CD4-positive, alpha-beta T cell (primary cell): ENCODE measurements around the gene PRRC2B. TPM values are rescaled to one million over a fixed set of nuclear protein-coding genes. Genes with fewer than 3 reads are reported as not detected.

Source experiments
- ATAC-seq: fragments of 200-7000 bp; cut with Tn5 transposase; one replicate; pipeline ENCODE4 v1.10.0; 2022; ENCODE audit warnings: mild to moderate bottlenecking; ENCODE audit not compliant: poor library complexity
- CTCF ChIA-PET: fragments of 350-600 bp; sonication (Branson Sonifier 250); formaldehyde crosslinking; loops from one replicate; lab custom pipeline; 2021; ENCODE audit warnings: antibody characterized with exemption, inconsistent platforms; lab: Charles Lee
- POLR2A ChIA-PET: fragments of 350-600 bp; sonication (Branson Sonifier 250); formaldehyde crosslinking; loops from one replicate; lab custom pipeline; 2021; ENCODE audit warnings: antibody characterized with exemption, inconsistent platforms; lab: Charles Lee
- DNase-seq, 14 experiments: peaks; one replicate each; pipeline ENCODE4 v3.0.0-alpha.2; 2013 to 2020; ENCODE audit warnings: mixed read lengths in 2 of 14
- H3K27ac ChIP-seq, 2 donors: one replicate each; pipeline versions ENCODE4 v1.5.1 to v1.7.0; 2013; ENCODE audit warnings: low read length in 2 of 2, low read depth in 1 of 2, mild to moderate bottlenecking in 1 of 2
- H3K27me3 ChIP-seq, 2 experiments: 1 replicate in 1 of 2; 2 replicates in 1 of 2; pipeline versions ENCODE4 v1.6.1 to v1.7.0; 2013; ENCODE audit warnings: low read length in 2 of 2, control low read depth in 1 of 2, mild to moderate bottlenecking in 1 of 2, moderate library complexity in 1 of 2; ENCODE audit not compliant: insufficient read depth in 2 of 2, control insufficient read depth in 1 of 2
- H3K36me3 ChIP-seq: one replicate; pipeline ENCODE4 v1.6.1; 2013; ENCODE audit warnings: low read length, control low read depth; ENCODE audit not compliant: insufficient read depth
- H3K4me1 ChIP-seq: one replicate; pipeline ENCODE4 v1.6.1; 2013; ENCODE audit warnings: low read length, control low read depth; ENCODE audit not compliant: insufficient read depth
- H3K4me3 ChIP-seq: one replicate; pipeline ENCODE4 v1.5.1; 2013; ENCODE audit warnings: mild to moderate bottlenecking, low read length, moderate library complexity
- H3K9me3 ChIP-seq, 2 experiments: 1 replicate in 1 of 2; 2 replicates in 1 of 2; pipeline versions ENCODE4 v1.6.1 to v1.7.0; 2013; ENCODE audit warnings: low read length in 2 of 2, mild to moderate bottlenecking in 2 of 2, control low read depth in 1 of 2, moderate library complexity in 1 of 2; ENCODE audit not compliant: control insufficient read depth in 1 of 2, insufficient read depth in 1 of 2
- H3K27ac Mint-ChIP-seq: one replicate; pipeline ENCODE4 v1.8.0; 2020; ENCODE audit warnings: mixed read lengths
- H3K27me3 Mint-ChIP-seq: one replicate; pipeline ENCODE4 v1.8.0; 2021; ENCODE audit warnings: mixed read lengths
- H3K36me3 Mint-ChIP-seq: one replicate; pipeline ENCODE4 v1.8.0; 2021; ENCODE audit warnings: low read depth, mixed read lengths
- H3K4me1 Mint-ChIP-seq: one replicate; pipeline ENCODE4 v1.8.0; 2021; ENCODE audit warnings: low read depth, mixed read lengths
- H3K4me3 Mint-ChIP-seq: one replicate; pipeline ENCODE4 v1.8.0; 2020; ENCODE audit warnings: mild to moderate bottlenecking, mixed read lengths
- H3K9me3 Mint-ChIP-seq: one replicate; pipeline ENCODE4 v1.8.0; 2020; ENCODE audit warnings: mixed read lengths
- CTCF ChIP-seq: fragments of 200-600 bp; IDR thresholded peaks from one replicate; pipeline ENCODE4 v1.8.0; 2022; ENCODE audit warnings: antibody characterized with exemption, mild to moderate bottlenecking
- intact Hi-C, 2 experiments: fragments of 100-400 bp; cut with DNase I in 1 of 2; cut with micrococcal nuclease in 1 of 2; formaldehyde crosslinking; loops; one replicate each; pipeline versions ENCODE4 v1.15.1 to v1.9.0; 2023 to 2025; cut with DNase I, micrococcal nuclease
- total RNA-seq, 174 experiments: library from RNA in 2 of 174; stranded (reverse) in 2 of 174; gene quantifications; one replicate each; pipeline ENCODE4 v1.2.3 and lab custom pipeline; 2021 to 2026

PRRC2B gene
- total RNA-seq, 2 experiments from 2014 or later: 256 to 268 TPM

GRCh38 chr9:131436865-131437271 is 43.0 kb downstream of the PRRC2B start:
- Mint-ChIP-seq H3K4me3 (no peak overlapping the region), H3K9me3 (no peaks in the 10 kb centered on the region), H3K36me3 (peaks cover 100% of the 10 kb centered on the region), H3K27me3 (no peaks in the 10 kb centered on the region), H3K4me1 (peaks cover 22% of the 10 kb centered on the region), H3K27ac (peak overlapping the region; percentile 20)
- no peak for TF ChIP-seq CTCF
- ATAC-seq (no peak), DNase-seq (no peak)
- Histone ChIP-seq H3K4me1 (peaks cover 3% of the 10 kb centered on the region), H3K27ac (no peak overlapping the region), H3K9me3 (no peaks in the 10 kb centered on the region), H3K36me3 (peaks cover 95% of the 10 kb centered on the region), H3K4me3 (no peak overlapping the region), H3K27me3 (no peaks in the 10 kb centered on the region)
- CTCF ChIA-PET: no interaction called here
- intact Hi-C loops: no loop called here
- POLR2A ChIA-PET: interaction anchor here (0.7 to 0.8 kb wide), 2 partner anchors 39 to 64 kb away, joined by 3 read pairs; no protein-coding TSS in a partner anchor

- peaks cover 14% of the 10 kb centered on the region for H3K4me1 Mint-ChIP-seq
- H3K36me3 Mint-ChIP-seq: peaks cover 97% of the 10 kb centered on the region
- Histone ChIP-seq H3K4me3 (no peak overlapping the region), H3K36me3 (peaks cover 92% of the 10 kb centered on the region), H3K27ac (no peak overlapping the region), H3K4me1 (peaks cover under 1% of the 10 kb centered on the region), H3K9me3 (no peaks in the 10 kb centered on the region), H3K27me3 (no peaks in the 10 kb centered on the region)
- DNase-seq (no peak), ATAC-seq (no peak)
- intact Hi-C loops: no loop called here
- H3K4me3 Mint-ChIP-seq: no peak overlapping the region
- H3K27me3 Mint-ChIP-seq: no peaks in the 10 kb centered on the region
- POLR2A ChIA-PET: interaction anchor here (1.0 to 1.7 kb wide), 2 partner anchors 9 to 40 kb away, joined by 3 to 5 read pairs; no protein-coding TSS in a partner anchor
- no peaks in the 10 kb centered on the region for H3K9me3 Mint-ChIP-seq
- CTCF ChIA-PET: no interaction called here
- TF ChIP-seq CTCF: no peak
- peak overlapping the region; percentile 40 for H3K27ac Mint-ChIP-seq
Observed at GRCh38 chr9:131438190-131438589, 44.3 kb downstream of the PRRC2B start.

- no peaks in the 10 kb centered on the region for H3K27me3 ChIP-seq
- no peak overlapping the region for H3K4me3 ChIP-seq
- no peak overlapping the region for H3K27ac ChIP-seq
- DNase-seq: peak in 1 of 14 experiments; percentile 12
- H3K4me3 Mint-ChIP-seq: no peak overlapping the region
- H3K9me3 ChIP-seq: no peaks in the 10 kb centered on the region
- peak overlapping the region; percentile 13 for H3K27ac Mint-ChIP-seq
- CTCF ChIA-PET: no interaction called here
- TF ChIP-seq CTCF: no peak
- H3K9me3 Mint-ChIP-seq: no peaks in the 10 kb centered on the region
- H3K4me1 ChIP-seq: no peaks in the 10 kb centered on the region
- no peaks in the 10 kb centered on the region for H3K27me3 Mint-ChIP-seq
- intact Hi-C loops: no loop called here
- peaks cover 14% of the 10 kb centered on the region for H3K4me1 Mint-ChIP-seq
- ATAC-seq: no peak
- H3K36me3 ChIP-seq: peaks cover 91% of the 10 kb centered on the region
- peaks cover 95% of the 10 kb centered on the region for H3K36me3 Mint-ChIP-seq
- POLR2A ChIA-PET: interaction anchor here (0.8 to 1.7 kb wide), 2 partner anchors 31 to 41 kb away, joined by 3 to 5 read pairs; no protein-coding TSS in a partner anchor
Observed at GRCh38 chr9:131439224-131439623, 45.3 kb downstream of the PRRC2B start.
